Measurements from ENCODE around the gene PTGDR. TPM values are rescaled to one million over a fixed set of nuclear protein-coding genes. Genes with fewer than 3 reads are reported as not detected.

PTGDR gene
- total RNA-seq, 1 experiment from 2014 or later: not detected

- no peak overlapping the region for H3K27ac ChIP-seq (ENCODE audit: low read length)
- CTCF ChIA-PET: no interaction called here
- no peaks in the 10 kb centered on the region; the same call in 1 of the 2 replicates for H3K27me3 ChIP-seq (ENCODE audit: control insufficient read depth, insufficient read depth, low read length)
- DNase-seq (ENCODE audit: low read depth, low spot score): no peak
- no TSS peak for BruUV-seq (replicated peaks)
- no peaks in the 10 kb centered on the region for H3K36me3 ChIP-seq (ENCODE audit: control insufficient read depth, insufficient read depth, low read length)
- no peak for TF ChIP-seq CTCF (IDR thresholded peaks at IDR 0.05)
- no peak for TF ChIP-seq REST (IDR thresholded peaks at IDR 0.05; ENCODE audit: insufficient read depth in 1 of 2, low read depth in 2 of 2, low read length in 1 of 2)
- no peak for TF ChIP-seq TCF7L2 (IDR thresholded peaks at IDR 0.05; ENCODE audit: low read depth, low read length)
- TF ChIP-seq POLR2AphosphoS5 (IDR thresholded peaks at IDR 0.05; ENCODE audit: low read depth, low read length): no peak
- POLR2A ChIA-PET: no interaction called here
- ATAC-seq: no peak
- no peak overlapping the region for H3K4me3 ChIP-seq (ENCODE audit: low read depth in 2 of 2, low read length in 2 of 2)
- H3K4me1 ChIP-seq (ENCODE audit: control insufficient read depth, insufficient read depth, low read length): no peaks in the 10 kb centered on the region
- in situ Hi-C loops (cut with HindIII; ENCODE audit: low pct_unique_long_range_greater_than_20kb, low sequenced_read_pairs) (no loop called here), intact Hi-C loops (cut with micrococcal nuclease; ENCODE audit: unreplicated experiment) (no loop called here)
- H3K9me3 ChIP-seq (ENCODE audit: control insufficient read depth, insufficient read depth, low read depth, low read length): no peaks in the 10 kb centered on the region
Observed at GRCh38 chr14:52283099-52283498, 15.6 kb downstream of the PTGDR start.

GRCh38 chr14:52286661-52287649, 19.5 kb downstream of the PTGDR start:
- Histone ChIP-seq H3K4me1 (ENCODE audit: control insufficient read depth, insufficient read depth, low read length) (no peaks in the 10 kb centered on the region), H3K4me3 (ENCODE audit: low read depth in 2 of 2, low read length in 2 of 2) (no peak overlapping the region), H3K27me3 (ENCODE audit: control insufficient read depth, insufficient read depth, low read length) (peaks cover 5% of the 10 kb centered on the region), H3K36me3 (ENCODE audit: control insufficient read depth, insufficient read depth, low read length) (no peaks in the 10 kb centered on the region), H3K9me3 (ENCODE audit: control insufficient read depth, insufficient read depth, low read depth, low read length) (no peaks in the 10 kb centered on the region), H3K27ac (ENCODE audit: low read length) (no peak overlapping the region)
- no TSS peak for BruUV-seq (replicated peaks)
- intact Hi-C loops (cut with micrococcal nuclease; ENCODE audit: unreplicated experiment): no loop called here
- CTCF ChIA-PET: no interaction called here
- in situ Hi-C loops (cut with HindIII; ENCODE audit: low pct_unique_long_range_greater_than_20kb, low sequenced_read_pairs): no loop called here
- ATAC-seq (no peak), DNase-seq (ENCODE audit: low read depth, low spot score) (no peak)
- POLR2A ChIA-PET: no interaction called here
- TF ChIP-seq CTCF (IDR thresholded peaks at IDR 0.05) (no peak), REST (IDR thresholded peaks at IDR 0.05; ENCODE audit: insufficient read depth in 1 of 2, low read depth in 2 of 2, low read length in 1 of 2) (no peak), SIN3A (IDR thresholded peaks at IDR 0.05; ENCODE audit: borderline replicate concordance, insufficient read depth, low read depth, low read length) (no peak), TCF7L2 (IDR thresholded peaks at IDR 0.05; ENCODE audit: low read depth, low read length) (no peak), POLR2AphosphoS5 (IDR thresholded peaks at IDR 0.05; ENCODE audit: low read depth, low read length) (no peak)

Data from Panc1 (cell line).